SHP77 treated with DMSO at 0.1 percent for 48 hours (cell line): ENCODE data around the gene ALDH1L1.

Experiments used
- DNase-seq: peaks from one replicate; lab custom pipeline; 2025; lab: John Stamatoyannopoulos, UW

ALDH1L1 gene

GRCh38 chr3:126154391-126155279, 25.8 kb downstream of the ALDH1L1 start:
- DNase-seq: no peak

GRCh38 chr3:126153695-126154360, 26.6 kb downstream of the ALDH1L1 start:
- no peak for DNase-seq

- no peak for DNase-seq
Measured at GRCh38 chr3:126152901-126153694, 27.3 kb downstream of the ALDH1L1 start.

GRCh38 chr3:126152458-126152857, 27.9 kb downstream of the ALDH1L1 start:
- DNase-seq: no peak

- DNase-seq: no peak
Measured at GRCh38 chr3:126151562-126152302, 28.7 kb downstream of the ALDH1L1 start.

GRCh38 chr3:126149960-126150515, 30.3 kb downstream of the ALDH1L1 start:
- DNase-seq: no peak

- no peak for DNase-seq
Measured at GRCh38 chr3:126149256-126149902, 31.0 kb downstream of the ALDH1L1 start.

GRCh38 chr3:126147932-126148683, 32.3 kb downstream of the ALDH1L1 start:
- DNase-seq: no peak

GRCh38 chr3:126147147-126147931, 33.0 kb downstream of the ALDH1L1 start:
- no peak for DNase-seq

GRCh38 chr3:126146525-126147146, 33.8 kb downstream of the ALDH1L1 start:
- no peak for DNase-seq

- no peak for DNase-seq
Measured at GRCh38 chr3:126146034-126146433, 34.4 kb downstream of the ALDH1L1 start.

- DNase-seq: no peak
Measured at GRCh38 chr3:126142652-126143051, 37.7 kb downstream of the ALDH1L1 start.

GRCh38 chr3:126137490-126138130, 42.8 kb downstream of the ALDH1L1 start:
- no peak for DNase-seq

- DNase-seq: no peak
Measured at GRCh38 chr3:126136428-126137220, 43.8 kb downstream of the ALDH1L1 start.

GRCh38 chr3:126135406-126136076, 44.8 kb downstream of the ALDH1L1 start:
- no peak for DNase-seq

GRCh38 chr3:126135071-126135405, 45.3 kb downstream of the ALDH1L1 start:
- DNase-seq: no peak
